Kidney tubule cell (primary cell): Measurements from ENCODE around the gene POU2F2.

Experiments used
- DNase-seq: peaks from one replicate; pipeline ENCODE4 v3.0.0-alpha.2; 2018; ENCODE audit warnings: low spot score

POU2F2 gene

DNA sequence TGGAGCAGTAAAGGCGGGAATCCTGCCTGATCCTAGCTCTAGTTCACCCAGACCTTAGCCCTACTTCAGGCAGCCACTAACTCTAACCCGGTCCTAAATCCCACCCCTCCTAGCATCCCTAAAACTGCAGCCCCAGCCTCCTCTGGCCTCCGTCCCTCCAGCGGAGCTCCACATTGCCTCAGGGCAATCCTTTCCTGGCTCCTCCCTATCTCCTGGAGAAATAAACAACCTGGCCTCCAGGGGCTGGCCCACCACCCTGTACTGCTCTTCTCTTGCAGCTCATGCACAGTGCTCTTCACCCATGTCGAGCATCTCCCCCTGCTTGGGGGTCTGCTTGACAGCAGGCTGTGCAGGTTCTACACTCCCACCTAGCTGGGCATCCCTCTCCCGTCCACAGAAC, 6.7 kb downstream of the POU2F2 start:
- no peak for DNase-seq

DNA sequence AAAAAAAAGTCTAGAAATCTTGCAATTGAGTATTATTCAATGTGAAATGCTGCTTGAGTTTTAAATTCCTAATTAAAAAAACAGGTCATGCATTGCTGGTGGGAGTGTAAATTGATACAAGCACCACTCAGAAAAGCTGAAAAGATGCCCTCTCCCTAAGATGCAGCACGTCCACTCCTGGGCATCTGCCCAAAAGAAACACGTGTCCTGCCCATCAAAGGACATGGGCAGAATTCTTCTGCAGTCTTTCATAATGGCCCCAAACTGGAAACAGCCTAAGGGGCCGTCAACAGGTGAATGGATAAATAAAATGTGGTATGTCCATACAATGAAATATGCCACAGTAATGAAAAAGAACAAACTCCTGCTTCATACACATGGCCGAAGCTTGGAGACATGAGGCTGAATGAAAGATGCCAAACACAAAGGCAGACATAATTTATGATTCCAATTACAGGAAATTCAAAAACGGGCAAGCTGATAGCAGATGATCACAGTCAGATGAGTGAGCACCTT, 7.8 kb downstream of the POU2F2 start:
- DNase-seq, result no peak

GRCh38 chr19:42123765-42124164, 8.5 kb downstream of the POU2F2 start:
- no peak for DNase-seq

DNA sequence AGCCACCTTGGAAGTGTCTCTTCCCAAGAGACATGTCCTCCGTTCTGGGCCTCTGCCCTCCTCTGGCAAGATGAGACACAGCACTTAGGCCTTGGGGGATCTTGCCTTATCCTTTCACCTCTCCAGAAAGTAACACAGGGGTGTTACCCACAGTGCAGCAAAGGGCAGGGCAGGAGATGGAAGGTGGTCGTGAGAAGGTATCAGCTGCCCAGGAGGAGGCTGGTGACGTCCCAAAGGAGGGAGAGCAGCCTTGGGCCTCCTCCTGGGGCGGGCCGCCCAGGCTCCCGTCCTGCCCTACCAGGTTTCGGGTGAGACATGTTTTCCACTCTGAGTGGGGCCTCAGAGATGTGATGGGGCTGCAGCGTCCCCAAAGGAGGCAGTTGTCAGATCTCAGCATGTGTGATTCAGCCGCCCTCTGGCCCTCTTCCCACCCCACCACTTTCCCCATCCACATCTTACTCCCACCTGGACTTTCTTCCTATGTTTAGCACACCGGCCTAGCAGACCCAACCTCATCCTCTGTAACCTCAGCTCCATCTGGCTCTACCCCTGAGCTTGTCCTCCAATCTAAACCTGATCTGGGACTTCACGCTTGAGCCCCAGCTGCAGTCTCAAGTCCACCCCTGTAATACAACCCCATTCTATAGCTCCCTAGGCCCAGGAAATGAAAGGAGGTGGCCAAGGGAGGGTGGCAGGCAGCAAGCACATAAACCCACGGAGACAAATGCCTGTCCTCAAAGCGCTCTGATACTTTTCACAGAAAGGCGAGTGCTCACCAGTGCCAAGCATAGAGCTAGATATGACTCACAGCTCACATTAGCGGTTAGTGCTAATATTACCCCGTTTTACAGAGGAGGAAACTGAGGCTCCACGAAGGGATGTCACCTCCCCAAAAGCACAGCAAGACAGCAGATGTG, 9.3 kb downstream of the POU2F2 start:
- DNase-seq, result no peak

DNA sequence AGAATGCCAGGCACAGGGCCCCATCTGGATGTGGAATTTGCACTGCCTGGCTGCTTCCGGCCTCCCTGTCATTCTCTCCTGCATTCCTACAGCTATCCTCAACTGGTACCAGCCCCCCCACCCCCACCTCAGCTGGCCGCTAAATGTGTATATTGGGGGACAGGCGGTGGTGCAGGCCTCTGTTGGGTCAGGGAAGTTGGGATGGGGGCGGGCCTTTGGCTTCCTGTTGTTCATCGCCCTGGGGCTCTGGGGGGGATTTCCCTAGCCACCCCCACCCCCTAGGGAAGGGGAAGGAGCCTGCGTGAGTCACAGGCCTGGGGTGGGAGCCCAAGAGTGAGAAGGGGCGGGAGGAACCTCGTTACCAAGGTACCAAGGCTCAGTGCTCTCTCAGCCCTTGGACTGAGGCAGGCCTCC, 10.6 kb downstream of the POU2F2 start:
- peak; percentile 90 for DNase-seq

DNA sequence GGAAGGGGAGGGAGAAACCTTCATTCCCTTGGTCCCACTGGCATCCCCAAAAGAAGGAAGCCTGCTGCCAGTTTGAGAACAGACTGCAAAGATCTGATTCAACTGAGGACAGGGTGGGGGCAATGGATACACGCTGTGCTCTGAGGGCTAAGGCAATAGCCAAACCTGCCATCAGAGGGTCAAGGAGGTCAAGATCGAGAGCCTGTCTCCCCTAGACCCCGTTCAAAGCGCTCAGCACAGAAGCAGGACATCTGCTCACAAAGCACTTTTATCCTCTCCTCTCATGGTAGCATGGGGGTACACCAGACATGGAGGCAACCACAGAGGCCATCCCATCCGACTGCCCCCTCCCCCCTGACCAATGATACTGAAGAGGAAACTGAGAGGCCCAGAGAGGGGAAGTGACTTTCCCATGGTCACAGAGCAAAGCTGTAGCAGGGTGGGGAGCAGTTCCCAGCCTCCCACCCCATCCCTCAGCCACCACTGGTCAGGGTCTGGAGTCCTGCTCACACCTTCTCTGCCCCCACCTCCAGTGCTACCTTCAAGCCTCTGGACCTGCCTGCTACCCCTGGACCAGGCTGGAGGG, 11.1 kb downstream of the POU2F2 start:
- no peak for DNase-seq

- no peak for DNase-seq
These were observed 11.8 kb downstream of the POU2F2 start for GRCh38 chr19:42120276-42120980.

- DNase-seq, result no peak
These were observed 15.2 kb downstream of the POU2F2 start for GRCh38 chr19:42117076-42117475.

DNA sequence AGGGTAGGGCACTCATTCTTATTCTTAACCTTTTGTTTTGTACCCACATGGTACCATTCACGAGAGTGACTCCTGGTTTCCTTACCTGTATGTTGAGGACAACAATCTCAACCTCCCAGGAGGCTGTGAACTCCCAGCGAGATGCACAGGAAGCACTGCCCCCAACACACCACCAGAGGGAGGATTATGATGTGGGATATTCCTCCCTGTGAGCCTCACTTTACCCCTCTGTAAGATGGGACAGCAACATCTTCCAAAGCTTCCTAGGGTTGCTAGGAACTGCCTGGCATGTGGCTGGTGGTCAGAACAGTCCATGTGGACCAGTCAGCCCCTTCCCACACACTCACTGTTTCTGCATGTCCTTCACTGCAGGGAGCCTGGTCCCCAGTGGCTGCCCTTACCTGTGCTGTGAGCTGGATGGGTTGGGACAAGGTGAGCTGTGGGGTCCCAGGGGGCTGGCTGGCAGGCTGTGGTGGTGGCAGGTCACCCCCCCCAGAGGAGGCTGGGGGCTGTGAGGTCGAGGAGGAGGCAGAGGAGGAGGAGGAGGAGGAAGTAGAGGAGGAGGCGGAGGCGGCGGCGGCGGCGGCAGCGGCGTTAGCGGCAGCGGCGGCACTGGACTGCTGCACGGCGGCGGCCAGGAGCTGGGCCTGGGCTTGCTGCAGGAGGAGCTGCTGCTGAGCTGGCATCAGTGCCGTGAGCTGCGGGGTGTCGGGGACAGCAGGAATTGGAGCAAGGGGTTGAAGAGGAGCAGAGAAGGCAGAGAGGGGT, 15.8 kb downstream of the POU2F2 start:
- DNase-seq, result no peak

GRCh38 chr19:42115705-42116104, 16.5 kb downstream of the POU2F2 start:
- DNase-seq, result no peak

DNA sequence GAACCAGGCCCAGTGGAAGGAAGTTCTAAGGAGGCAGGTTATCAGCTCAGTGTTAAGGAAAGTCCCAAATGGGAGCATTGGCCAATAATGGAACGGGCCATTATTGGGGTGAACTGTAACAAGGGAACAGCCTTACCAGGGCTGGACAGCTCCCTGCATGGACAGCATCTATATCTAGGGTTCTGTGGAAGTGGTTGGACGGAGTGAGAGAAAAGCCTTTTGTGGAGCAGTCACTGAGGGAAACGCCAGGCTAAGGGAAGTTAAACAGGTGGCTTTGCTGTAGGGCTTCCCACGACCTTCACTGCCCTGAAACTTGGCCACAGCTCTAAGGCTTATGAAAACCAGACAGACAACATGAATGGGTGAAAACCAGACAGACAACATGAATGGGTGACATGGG, 17.0 kb downstream of the POU2F2 start:
- no peak for DNase-seq

DNA sequence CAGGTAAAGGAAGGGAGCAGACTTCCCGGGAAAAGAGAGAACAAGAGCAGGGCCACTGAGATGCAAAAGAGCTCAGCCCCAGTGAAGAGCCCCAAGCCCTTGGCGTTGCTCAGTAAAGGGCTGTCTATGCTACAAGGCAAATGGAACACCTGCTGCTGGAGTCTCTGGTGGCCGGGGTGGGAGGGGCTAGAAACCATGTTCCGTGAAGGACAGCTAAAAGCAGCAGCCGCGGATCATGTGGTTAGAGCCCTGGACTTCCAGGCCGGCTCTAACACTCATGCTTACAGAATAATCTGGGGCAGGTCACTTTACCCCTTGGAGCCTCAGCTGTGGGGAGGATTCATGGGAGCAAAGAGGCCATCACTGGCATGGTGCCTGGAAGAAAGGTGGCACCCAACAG, 17.8 kb downstream of the POU2F2 start:
- DNase-seq, result peak; percentile 80

DNA sequence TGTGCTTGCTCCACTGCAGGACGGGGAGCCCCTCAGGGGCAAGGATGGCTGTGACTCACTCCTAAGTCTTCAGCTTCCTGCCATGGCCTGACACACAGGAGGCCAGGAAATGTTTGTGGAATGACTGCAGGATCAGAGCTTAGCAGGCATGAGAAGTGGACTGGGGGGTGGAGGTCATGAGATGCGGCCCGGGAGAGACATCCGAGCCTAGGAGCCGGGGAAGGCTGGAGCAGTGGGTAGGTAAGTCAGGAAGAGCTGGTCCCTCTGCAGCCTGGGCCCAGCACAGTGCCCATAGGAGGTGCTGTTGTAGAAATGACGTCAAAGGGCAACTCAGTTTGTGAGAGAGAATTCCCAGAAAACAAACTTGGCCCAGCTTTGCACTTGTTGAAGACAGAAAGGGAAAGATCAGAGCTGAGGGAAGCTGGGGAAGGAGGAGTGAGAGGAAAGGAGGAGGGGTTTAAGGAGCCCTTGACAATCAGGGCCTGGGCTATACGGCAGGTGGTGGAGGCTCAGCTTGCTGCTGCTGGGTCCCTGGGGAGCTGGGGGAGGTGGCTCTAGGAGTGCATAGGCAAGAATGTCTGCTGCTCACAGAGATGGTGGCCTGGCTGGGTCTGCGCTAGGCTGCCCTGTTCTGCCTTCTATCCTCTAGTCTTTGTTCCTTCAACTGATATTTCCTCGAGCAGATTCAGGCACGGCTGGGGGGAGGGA, 18.5 kb downstream of the POU2F2 start:
- DNase-seq, result peak; percentile 98

GRCh38 chr19:42111811-42112210, 20.4 kb downstream of the POU2F2 start:
- DNase-seq, result peak; percentile 68

DNA sequence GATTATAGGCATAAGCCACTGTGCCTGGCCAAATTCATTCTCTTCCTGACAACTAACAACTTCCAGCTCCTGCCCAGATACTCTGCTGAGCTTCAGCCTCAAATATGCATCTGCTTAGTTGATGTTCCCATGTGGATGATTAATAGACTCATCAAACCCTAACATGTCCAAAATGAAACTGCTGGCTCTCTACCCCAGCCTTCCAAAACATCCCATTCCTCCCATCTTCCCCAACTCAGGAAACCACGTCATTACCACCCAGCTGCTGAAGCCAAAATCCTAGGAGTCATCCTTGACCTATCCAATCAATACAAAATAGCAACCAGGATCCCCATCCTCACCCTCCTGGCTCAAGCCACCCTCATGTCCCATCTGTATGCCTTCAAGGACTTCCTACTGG, 20.9 kb downstream of the POU2F2 start:
- peak; percentile 60 for DNase-seq

GRCh38 chr19:42110658-42111057, 21.6 kb downstream of the POU2F2 start:
- DNase-seq, result no peak

DNA sequence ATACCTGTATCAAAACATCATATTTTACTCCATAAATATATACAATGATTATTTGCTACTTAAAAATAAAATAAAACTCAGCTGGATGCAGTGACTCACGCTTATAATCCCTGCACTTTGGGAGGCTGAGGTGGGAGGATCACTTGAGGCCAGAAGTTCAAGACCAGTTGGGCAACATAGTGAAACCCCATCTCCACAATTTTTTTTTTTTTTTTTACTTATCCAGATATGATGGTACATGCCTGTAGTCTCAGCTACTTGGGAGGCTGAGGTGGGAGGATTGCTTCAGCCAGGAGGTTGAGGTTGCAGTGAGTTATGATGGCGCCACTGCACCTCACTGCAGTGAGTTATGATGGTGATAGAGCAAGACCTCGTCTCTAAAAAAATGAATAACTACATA, 22.4 kb downstream of the POU2F2 start:
- DNase-seq, result no peak

DNA sequence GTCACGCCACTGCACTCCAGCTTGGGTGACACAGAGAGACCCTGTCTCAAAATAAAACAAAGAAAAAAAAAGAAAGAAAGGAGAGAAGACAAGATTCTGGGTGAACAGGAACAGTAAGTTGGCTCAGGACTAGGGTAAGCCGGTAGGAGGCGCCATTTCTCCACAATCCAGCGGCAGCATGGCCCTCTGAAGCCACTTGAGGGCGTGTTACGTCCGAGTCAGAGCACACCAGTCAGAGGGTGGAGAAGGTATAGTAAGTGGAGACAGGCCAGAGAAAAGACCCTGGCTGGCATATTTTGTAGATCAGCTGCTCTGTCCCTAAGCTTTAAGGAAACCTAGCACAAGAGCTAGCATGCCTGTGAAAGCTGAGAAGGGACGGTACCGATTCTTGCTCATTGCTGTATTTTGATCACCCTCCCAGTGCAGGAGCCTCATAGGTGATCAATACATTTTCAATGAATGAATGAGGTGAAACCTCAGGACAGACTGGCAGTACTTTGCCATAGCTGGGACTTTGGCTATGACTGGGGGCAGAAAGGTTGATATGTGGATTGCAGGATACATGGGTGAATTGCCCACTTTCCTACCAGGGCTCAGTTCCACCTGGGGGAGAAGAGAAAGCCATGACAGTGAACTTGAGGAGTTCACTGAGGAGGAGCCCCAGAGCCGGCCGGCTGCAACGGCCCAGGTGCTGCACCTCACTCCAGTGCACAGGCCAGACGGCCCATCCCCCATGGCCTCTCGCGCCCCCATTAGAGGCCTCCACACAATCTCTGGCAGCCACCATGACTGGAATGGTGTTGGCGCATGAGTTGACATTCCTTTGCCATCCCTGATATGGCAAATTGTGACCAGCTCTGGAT, 23.5 kb downstream of the POU2F2 start:
- peak; percentile 87 for DNase-seq

DNA sequence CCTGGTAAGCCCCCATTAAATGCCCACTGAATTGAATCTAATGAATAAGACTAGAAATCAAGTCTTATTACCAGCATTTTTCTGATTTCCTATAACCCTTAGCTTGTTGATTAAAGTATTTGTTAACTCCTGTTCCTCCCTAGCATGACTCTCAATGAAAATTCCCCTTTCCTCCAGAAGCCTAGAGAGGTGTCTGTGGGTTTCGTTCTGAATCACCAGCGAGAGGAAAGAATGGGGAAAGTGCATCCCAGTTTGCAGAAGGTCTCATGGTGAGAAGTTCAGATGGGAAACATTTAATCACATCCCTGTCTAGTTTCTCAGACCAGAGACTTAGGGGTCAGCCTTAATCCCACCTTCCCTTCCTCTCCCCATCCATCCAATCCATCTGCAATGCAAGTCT, 26.9 kb downstream of the POU2F2 start:
- no peak for DNase-seq

GRCh38 chr19:42102877-42103276, 29.4 kb downstream of the POU2F2 start:
- no peak for DNase-seq
